Dendritic cell treated with granulocyte-macrophage colony-stimulating factor and Interleukin-4, amounts not matched to agents 40 ng/mL and 50 ng/mL, for 4 days (primary cell): Measurements from ENCODE around the gene OR10G7.

Experiments used
- H3K27ac Mint-ChIP-seq: one replicate; pipeline ENCODE4 v1.8.0; 2022; ENCODE audit warnings: mild to moderate bottlenecking, mixed read lengths
- H3K27me3 Mint-ChIP-seq: one replicate; pipeline ENCODE4 v1.8.0; 2022; ENCODE audit warnings: mild to moderate bottlenecking, mixed read lengths
- H3K36me3 Mint-ChIP-seq: one replicate; pipeline ENCODE4 v1.8.0; 2022; ENCODE audit warnings: low read depth, mixed read lengths
- H3K4me1 Mint-ChIP-seq: one replicate; pipeline ENCODE4 v1.8.0; 2022; ENCODE audit warnings: low read depth, mixed read lengths
- H3K4me3 Mint-ChIP-seq: one replicate; pipeline ENCODE4 v1.8.0; 2022; ENCODE audit warnings: mild to moderate bottlenecking, moderate library complexity, mixed read lengths
- H3K9me3 Mint-ChIP-seq: one replicate; pipeline ENCODE4 v1.8.0; 2022; ENCODE audit warnings: mixed read lengths
- intact Hi-C: fragments of 100-400 bp; cut with micrococcal nuclease; formaldehyde crosslinking; loops from one replicate; pipeline ENCODE4 v1.15.0; 2022

OR10G7 gene

GRCh38 chr11:124041254-124041653, at the start of gene OR10G7:
TSS of gene OR10G7 (minus strand) at chr11:124041325. CDS start at chr11:124039001, 2,324 bp downstream.
- intact Hi-C loops, result no loop called here
- no peaks in the 10 kb centered on the region for H3K9me3 Mint-ChIP-seq
- no peak within 1 kb of the TSS for H3K27ac Mint-ChIP-seq
- H3K4me3 Mint-ChIP-seq, result no peak within 1 kb of the TSS
- H3K36me3 Mint-ChIP-seq, result no peaks in the 10 kb centered on the region
- no peaks in the 10 kb centered on the region for H3K4me1 Mint-ChIP-seq
- H3K27me3 Mint-ChIP-seq, result no peaks in the 10 kb centered on the region

GRCh38 chr11:124085997-124086846, 45.1 kb upstream of the OR10G7 start:
- H3K36me3 Mint-ChIP-seq, result no peaks in the 10 kb centered on the region

GRCh38 chr11:124085583-124085982, 44.5 kb upstream of the OR10G7 start:
- Mint-ChIP-seq H3K27ac (no peak overlapping the region), H3K36me3 (no peaks in the 10 kb centered on the region), H3K27me3 (peaks cover 7% of the 10 kb centered on the region), H3K4me3 (no peak overlapping the region), H3K4me1 (no peaks in the 10 kb centered on the region), H3K9me3 (no peaks in the 10 kb centered on the region)
- intact Hi-C loops, result no loop called here

More at GRCh38 chr11:124085997-124086846, 45.1 kb upstream of the OR10G7 start:
- no peaks in the 10 kb centered on the region for H3K9me3 Mint-ChIP-seq
- intact Hi-C loops, result no loop called here
- H3K4me3 Mint-ChIP-seq, result no peak overlapping the region
- no peak overlapping the region for H3K27ac Mint-ChIP-seq
- H3K27me3 Mint-ChIP-seq, result peaks cover 7% of the 10 kb centered on the region
- no peaks in the 10 kb centered on the region for H3K4me1 Mint-ChIP-seq

- intact Hi-C loops, result no loop called here
- Mint-ChIP-seq H3K36me3 (no peaks in the 10 kb centered on the region), H3K27me3 (peaks cover 6% of the 10 kb centered on the region), H3K4me3 (no peak overlapping the region), H3K9me3 (no peaks in the 10 kb centered on the region), H3K4me1 (no peaks in the 10 kb centered on the region), H3K27ac (no peak overlapping the region)
Measured at GRCh38 chr11:124082371-124082770, 41.2 kb upstream of the OR10G7 start.

- Mint-ChIP-seq H3K27me3 (peaks cover 7% of the 10 kb centered on the region), H3K27ac (no peak overlapping the region), H3K36me3 (no peaks in the 10 kb centered on the region), H3K9me3 (no peaks in the 10 kb centered on the region), H3K4me3 (no peak overlapping the region), H3K4me1 (peaks cover 3% of the 10 kb centered on the region)
- intact Hi-C loops, result no loop called here
Measured at GRCh38 chr11:124081483-124081882, 40.4 kb upstream of the OR10G7 start.

- Mint-ChIP-seq H3K4me3 (no peak overlapping the region), H3K36me3 (no peaks in the 10 kb centered on the region), H3K27ac (no peak overlapping the region), H3K9me3 (no peaks in the 10 kb centered on the region), H3K27me3 (peaks cover 13% of the 10 kb centered on the region), H3K4me1 (peaks cover 14% of the 10 kb centered on the region)
- intact Hi-C loops, result no loop called here
Measured at GRCh38 chr11:124080327-124081001, 39.3 kb upstream of the OR10G7 start.

GRCh38 chr11:124079631-124080326, 38.7 kb upstream of the OR10G7 start:
- Mint-ChIP-seq H3K9me3 (no peaks in the 10 kb centered on the region), H3K4me1 (peaks cover 19% of the 10 kb centered on the region), H3K36me3 (no peaks in the 10 kb centered on the region), H3K4me3 (no peak overlapping the region), H3K27ac (no peak overlapping the region), H3K27me3 (peaks cover 12% of the 10 kb centered on the region)
- intact Hi-C loops, result no loop called here

- intact Hi-C loops, result no loop called here
- Mint-ChIP-seq H3K36me3 (no peaks in the 10 kb centered on the region), H3K27ac (no peak overlapping the region), H3K4me3 (no peak overlapping the region), H3K27me3 (peaks cover 13% of the 10 kb centered on the region), H3K4me1 (peaks cover 19% of the 10 kb centered on the region), H3K9me3 (no peaks in the 10 kb centered on the region)
Measured at GRCh38 chr11:124078591-124078990, 37.5 kb upstream of the OR10G7 start.

GRCh38 chr11:124077266-124077665, 36.1 kb upstream of the OR10G7 start:
- Mint-ChIP-seq H3K9me3 (no peaks in the 10 kb centered on the region), H3K36me3 (no peaks in the 10 kb centered on the region), H3K4me1 (peaks cover 19% of the 10 kb centered on the region), H3K4me3 (no peak overlapping the region), H3K27me3 (peaks cover 13% of the 10 kb centered on the region), H3K27ac (no peak overlapping the region)
- intact Hi-C loops, result no loop called here

GRCh38 chr11:124075841-124076651, 34.9 kb upstream of the OR10G7 start:
- intact Hi-C loops, result no loop called here
- Mint-ChIP-seq H3K4me1 (peaks cover 22% of the 10 kb centered on the region), H3K27me3 (peaks cover 13% of the 10 kb centered on the region), H3K36me3 (no peaks in the 10 kb centered on the region), H3K9me3 (no peaks in the 10 kb centered on the region), H3K4me3 (peak overlapping the region; percentile 77), H3K27ac (peak overlapping the region; percentile 54)

GRCh38 chr11:124075492-124075840, 34.3 kb upstream of the OR10G7 start:
- Mint-ChIP-seq H3K27me3 (peaks cover 13% of the 10 kb centered on the region), H3K36me3 (no peaks in the 10 kb centered on the region), H3K9me3 (no peaks in the 10 kb centered on the region), H3K4me1 (peaks cover 25% of the 10 kb centered on the region), H3K4me3 (no peak overlapping the region), H3K27ac (peak overlapping the region; percentile 54)
- intact Hi-C loops, result no loop called here

- no peaks in the 10 kb centered on the region for H3K36me3 Mint-ChIP-seq
- no peak overlapping the region for H3K4me3 Mint-ChIP-seq
- H3K27me3 Mint-ChIP-seq, result peaks cover 16% of the 10 kb centered on the region
- H3K4me1 Mint-ChIP-seq, result peaks cover 32% of the 10 kb centered on the region
- no peaks in the 10 kb centered on the region for H3K9me3 Mint-ChIP-seq
- no peak overlapping the region for H3K27ac Mint-ChIP-seq
- intact Hi-C loops, result loop anchor here (5.0 kb wide), 2 partner anchors 33 to 203 kb away; no protein-coding TSS in a partner anchor
Measured at GRCh38 chr11:124074554-124074953, 33.4 kb upstream of the OR10G7 start.

- no peaks in the 10 kb centered on the region for H3K9me3 Mint-ChIP-seq
- peaks cover 49% of the 10 kb centered on the region for H3K4me1 Mint-ChIP-seq
- H3K4me3 Mint-ChIP-seq, result no peak overlapping the region
- no peak overlapping the region for H3K27ac Mint-ChIP-seq
- no peaks in the 10 kb centered on the region for H3K36me3 Mint-ChIP-seq
- H3K27me3 Mint-ChIP-seq, result peaks cover 24% of the 10 kb centered on the region
- intact Hi-C loops, result loop anchor here (5.0 kb wide), 2 partner anchors 35 to 205 kb away; no protein-coding TSS in a partner anchor
Measured at GRCh38 chr11:124072147-124072546, 31.0 kb upstream of the OR10G7 start.
